H1 (cell line): ENCODE measurements around the gene EMC1. TPM values are rescaled to one million over a fixed set of nuclear protein-coding genes. Genes with fewer than 3 reads are reported as not detected.

Source experiments
- BACH1 ChIP-seq: IDR thresholded peaks from 2 replicates; pipeline ENCODE4 v1.6.1; 2012; ENCODE audit warnings: low read length, improper control_type of control experiment
- BCL11A ChIP-seq, 2 experiments: IDR thresholded peaks; one replicate each; pipeline ENCODE4 v1.6.1; 2011; ENCODE audit warnings: low read depth in 2 of 2, low read length in 2 of 2, mild to moderate bottlenecking in 2 of 2
- CHD7 ChIP-seq: fragments of 300-600 bp; sonication (generic); IDR thresholded peaks from 2 replicates; pipeline ENCODE4 v1.7.1; 2012; ENCODE audit warnings: low read length, moderate library complexity, mild to moderate bottlenecking, inconsistent platforms; ENCODE audit not compliant: insufficient replicate concordance
- E2F6 ChIP-seq: IDR thresholded peaks from 2 replicates; pipeline ENCODE4 v1.6.1; 2012; ENCODE audit warnings: inconsistent platforms
- EZH2 ChIP-seq: fragments of 200-600 bp; sonication (generic); IDR thresholded peaks from 2 replicates; pipeline ENCODE4 v1.7.1; 2012; ENCODE audit warnings: low read depth, mild to moderate bottlenecking, moderate library complexity, low read length, inconsistent platforms; ENCODE audit not compliant: severe bottlenecking
- FOSL1 ChIP-seq: IDR thresholded peaks from 2 replicates; pipeline ENCODE4 v1.6.1; 2011; ENCODE audit warnings: mild to moderate bottlenecking, low read depth, low read length, moderate library complexity; ENCODE audit not compliant: insufficient read depth
- KDM1A ChIP-seq: fragments of 200-600, 300-600 bp; sonication (generic); IDR thresholded peaks from 2 replicates; pipeline ENCODE4 v1.7.1; 2016; ENCODE audit warnings: mild to moderate bottlenecking, low read length, borderline replicate concordance
- RXRA ChIP-seq: IDR thresholded peaks from 2 replicates; pipeline ENCODE4 v1.6.1; 2011; ENCODE audit warnings: low read depth, mild to moderate bottlenecking, low read length, moderate library complexity; ENCODE audit not compliant: insufficient read depth
- SIRT6 ChIP-seq: IDR thresholded peaks from one replicate; pipeline ENCODE4 v1.7.1; 2012; ENCODE audit warnings: low read length, inconsistent platforms
- SRF ChIP-seq: IDR thresholded peaks from 2 replicates; pipeline ENCODE4 v1.6.1; 2011; ENCODE audit warnings: mild to moderate bottlenecking, low read depth, low read length, moderate library complexity
- polyA plus RNA-seq, 7 experiments: library from polyadenylated mRNA; depleted of rRNA in 3 of 7; stranded (reverse) in 5 of 7; unstranded in 2 of 7; fragments of >200 nt in 5 of 7; fragments of 200-250 nt in 2 of 7; gene quantifications; 1 replicate in 5 of 7; 2 replicates in 1 of 7; 4 replicates in 1 of 7; pipeline versions ENCODE4 v1.2.1 to v1.2.3, GENCODE V29; 2011 to 2013; ENCODE audit warnings: missing spikeins in 2 of 7, mixed read lengths in 2 of 7
- total RNA-seq: library from RNA; stranded (reverse); fragmentation: NEBNext Ultra II Directional; extraction: Animal tissue kit (Norgen Biotek cat#: 25700); gene quantifications from 2 replicates; pipeline ENCODE4 v1.2.1, GENCODE V29; 2021

Gene EMC1
- total and polyA plus RNA-seq, 2 of the 8 experiments (the other 6 are each of a cell fraction or from before 2014, with no cell fraction given) = 51.0 to 53.5 TPM

- TF ChIP-seq CHD7 = no peak
- no peak for TF ChIP-seq EZH2
- no peak for TF ChIP-seq BCL11A (IDR thresholded peaks at IDR 0.05; ENCODE audit: low read depth in 2 of 2, low read length in 2 of 2)
- TF ChIP-seq FOSL1 = no peak
- no peak for TF ChIP-seq BACH1
- TF ChIP-seq KDM1A = no peak
- TF ChIP-seq SIRT6 = no peak
- TF ChIP-seq SRF = no peak
- no peak for TF ChIP-seq RXRA
- TF ChIP-seq E2F6 = no peak
Observed at GRCh38 chr1:19213580-19213979, 37.7 kb downstream of the EMC1 start (continued).
